ENCODE results near the gene RXRA. TPM values are rescaled to one million over a fixed set of nuclear protein-coding genes. Genes with fewer than 3 reads are reported as not detected.

Gene RXRA
- total RNA-seq, 1 donor = 26.4 TPM

DNA sequence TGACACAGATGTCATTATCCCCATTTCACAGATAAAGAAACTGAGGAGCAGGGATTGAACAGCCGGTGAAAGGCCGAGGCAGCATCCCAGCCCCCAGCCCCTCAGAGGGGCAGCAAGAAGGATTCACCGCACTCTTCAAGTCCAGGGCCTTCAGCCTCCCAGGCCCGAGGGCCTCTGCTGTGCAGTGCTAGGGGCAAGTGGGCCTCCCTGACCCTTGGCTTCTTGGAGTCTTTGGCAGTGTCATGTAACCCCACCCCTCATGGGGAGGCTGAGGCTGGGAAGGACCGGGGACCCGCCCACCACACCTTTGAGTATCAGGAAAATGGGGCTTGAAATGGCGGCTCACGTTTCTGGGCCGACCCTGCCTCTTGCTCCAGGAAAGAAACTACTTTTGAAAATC, 28.7 kb upstream of the RXRA start:
- Histone ChIP-seq H3K27ac (ENCODE audit: low read depth, low read length) (no peak overlapping the region), H3K4me3 (ENCODE audit: insufficient read depth, low read length) (no peak overlapping the region), H3K9me3 (ENCODE audit: low read depth, low read length) (no peaks in the 10 kb centered on the region), H3K79me2 (ENCODE audit: insufficient read depth, low read length) (no peaks in the 10 kb centered on the region), H3K4me2 (ENCODE audit: insufficient read depth, low read length) (no peak overlapping the region), H4K20me1 (ENCODE audit: insufficient read depth, low read length) (no peaks in the 10 kb centered on the region), H3K27me3 (ENCODE audit: insufficient read depth, low read length) (peaks cover 5% of the 10 kb centered on the region), H3K4me1 (ENCODE audit: insufficient read depth, low read length) (no peaks in the 10 kb centered on the region), H2AFZ (ENCODE audit: low read length) (no peak overlapping the region), H3K36me3 (ENCODE audit: insufficient read depth, low read length) (no peaks in the 10 kb centered on the region)
- TF ChIP-seq, protein P1, sequence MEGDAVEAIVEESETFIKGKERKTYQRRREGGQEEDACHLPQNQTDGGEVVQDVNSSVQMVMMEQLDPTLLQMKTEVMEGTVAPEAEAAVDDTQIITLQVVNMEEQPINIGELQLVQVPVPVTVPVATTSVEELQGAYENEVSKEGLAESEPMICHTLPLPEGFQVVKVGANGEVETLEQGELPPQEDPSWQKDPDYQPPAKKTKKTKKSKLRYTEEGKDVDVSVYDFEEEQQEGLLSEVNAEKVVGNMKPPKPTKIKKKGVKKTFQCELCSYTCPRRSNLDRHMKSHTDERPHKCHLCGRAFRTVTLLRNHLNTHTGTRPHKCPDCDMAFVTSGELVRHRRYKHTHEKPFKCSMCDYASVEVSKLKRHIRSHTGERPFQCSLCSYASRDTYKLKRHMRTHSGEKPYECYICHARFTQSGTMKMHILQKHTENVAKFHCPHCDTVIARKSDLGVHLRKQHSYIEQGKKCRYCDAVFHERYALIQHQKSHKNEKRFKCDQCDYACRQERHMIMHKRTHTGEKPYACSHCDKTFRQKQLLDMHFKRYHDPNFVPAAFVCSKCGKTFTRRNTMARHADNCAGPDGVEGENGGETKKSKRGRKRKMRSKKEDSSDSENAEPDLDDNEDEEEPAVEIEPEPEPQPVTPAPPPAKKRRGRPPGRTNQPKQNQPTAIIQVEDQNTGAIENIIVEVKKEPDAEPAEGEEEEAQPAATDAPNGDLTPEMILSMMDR (IDR thresholded peaks at IDR 0.05; ENCODE audit: extremely low read depth, low read depth, low read length) = no peak
- peak; percentile 11 for DNase-seq (ENCODE audit: insufficient read length, low spot score, missing footprints)

DNA sequence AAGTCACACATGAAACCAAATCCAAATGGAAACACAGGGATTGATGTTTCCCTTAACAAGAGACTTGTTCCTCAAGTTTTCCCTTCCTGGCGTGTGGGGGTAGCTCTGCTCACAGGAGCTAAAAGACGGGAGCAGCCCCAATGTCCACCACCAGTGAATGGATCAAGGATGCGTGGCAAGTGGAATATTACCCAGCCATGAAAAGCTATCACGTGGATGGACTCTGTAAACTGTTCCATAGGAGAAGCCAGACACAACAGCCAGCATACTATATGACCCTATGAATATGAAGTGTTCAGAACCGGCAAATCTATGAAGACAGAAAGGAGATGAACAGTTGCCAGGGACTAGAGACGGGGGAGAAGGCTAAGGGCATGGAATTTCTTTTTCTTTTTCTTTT, 28.3 kb upstream of the RXRA start:
- no peak overlapping the region for H2AFZ ChIP-seq (ENCODE audit: low read length)
- H3K27me3 ChIP-seq (ENCODE audit: insufficient read depth, low read length) = peaks cover 5% of the 10 kb centered on the region
- no peaks in the 10 kb centered on the region for H3K4me1 ChIP-seq (ENCODE audit: insufficient read depth, low read length)
- H3K4me2 ChIP-seq (ENCODE audit: insufficient read depth, low read length) = no peak overlapping the region
- no peaks in the 10 kb centered on the region for H3K36me3 ChIP-seq (ENCODE audit: insufficient read depth, low read length)
- H3K27ac ChIP-seq (ENCODE audit: low read depth, low read length) = no peak overlapping the region
- H4K20me1 ChIP-seq (ENCODE audit: insufficient read depth, low read length) = no peaks in the 10 kb centered on the region
- H3K79me2 ChIP-seq (ENCODE audit: insufficient read depth, low read length) = no peaks in the 10 kb centered on the region
- H3K4me3 ChIP-seq (ENCODE audit: insufficient read depth, low read length) = no peak overlapping the region
- DNase-seq (ENCODE audit: insufficient read length, low spot score, missing footprints) = peak; percentile 72
- H3K9me3 ChIP-seq (ENCODE audit: low read depth, low read length) = no peaks in the 10 kb centered on the region
- TF ChIP-seq, protein P1 (IDR thresholded peaks at IDR 0.05; ENCODE audit: extremely low read depth, low read depth, low read length) = no peak

DNA sequence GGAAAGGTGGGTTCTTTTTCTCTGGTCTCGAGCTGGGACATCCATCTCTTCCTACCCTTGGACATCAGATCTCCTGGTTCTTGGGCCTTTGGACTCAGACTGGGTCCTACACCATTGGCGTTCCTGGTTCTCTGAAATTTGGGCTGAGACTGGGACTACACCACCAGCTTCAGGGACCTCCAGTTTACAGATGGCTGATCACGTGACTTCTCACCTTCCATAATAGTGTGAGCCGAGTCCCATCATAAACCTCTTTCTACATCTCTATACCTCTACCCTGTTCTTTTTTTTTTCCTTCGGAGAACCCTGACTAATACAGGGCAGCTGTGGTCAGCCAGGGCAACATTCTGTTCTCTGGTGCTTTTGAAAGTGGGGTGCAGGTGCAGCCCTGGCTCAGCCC, 27.2 kb upstream of the RXRA start:
- no peaks in the 10 kb centered on the region for H3K36me3 ChIP-seq (ENCODE audit: insufficient read depth, low read length)
- peaks cover 5% of the 10 kb centered on the region for H3K27me3 ChIP-seq (ENCODE audit: insufficient read depth, low read length)
- no peak overlapping the region for H3K4me2 ChIP-seq (ENCODE audit: insufficient read depth, low read length)
- DNase-seq (ENCODE audit: insufficient read length, low spot score, missing footprints) = peak; percentile 61
- H3K79me2 ChIP-seq (ENCODE audit: insufficient read depth, low read length) = no peaks in the 10 kb centered on the region
- no peaks in the 10 kb centered on the region for H4K20me1 ChIP-seq (ENCODE audit: insufficient read depth, low read length)
- TF ChIP-seq, protein P1 (IDR thresholded peaks at IDR 0.05; ENCODE audit: extremely low read depth, low read depth, low read length) = no peak
- no peak overlapping the region for H2AFZ ChIP-seq (ENCODE audit: low read length)
- H3K4me1 ChIP-seq (ENCODE audit: insufficient read depth, low read length) = no peaks in the 10 kb centered on the region
- no peaks in the 10 kb centered on the region for H3K9me3 ChIP-seq (ENCODE audit: low read depth, low read length)
- H3K27ac ChIP-seq (ENCODE audit: low read depth, low read length) = no peak overlapping the region
- H3K4me3 ChIP-seq (ENCODE audit: insufficient read depth, low read length) = no peak overlapping the region

DNA sequence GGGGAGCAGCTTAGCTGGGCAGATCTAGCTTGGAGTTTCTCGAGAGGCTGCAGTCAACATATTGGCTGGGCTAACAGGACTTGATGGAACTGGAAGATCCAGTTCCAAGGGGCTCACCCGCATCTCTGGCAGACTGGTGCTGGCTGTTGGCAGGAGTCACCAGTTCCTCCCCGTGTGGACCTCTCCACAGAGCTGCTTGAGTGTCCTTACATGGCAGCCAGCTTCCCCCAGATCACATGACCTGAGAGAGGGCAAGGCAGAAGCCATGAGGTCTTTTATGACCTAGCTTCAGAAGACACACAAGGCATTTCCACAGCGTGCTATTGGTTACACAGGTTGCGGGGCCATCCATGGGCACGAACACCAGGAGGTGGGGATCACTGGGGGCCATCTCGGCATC, 26.4 kb upstream of the RXRA start:
- Histone ChIP-seq H3K4me2 (ENCODE audit: insufficient read depth, low read length) (no peak overlapping the region), H4K20me1 (ENCODE audit: insufficient read depth, low read length) (no peaks in the 10 kb centered on the region), H3K9me3 (ENCODE audit: low read depth, low read length) (no peaks in the 10 kb centered on the region), H2AFZ (ENCODE audit: low read length) (no peak overlapping the region), H3K27me3 (ENCODE audit: insufficient read depth, low read length) (peaks cover 5% of the 10 kb centered on the region), H3K4me3 (ENCODE audit: insufficient read depth, low read length) (no peak overlapping the region), H3K79me2 (ENCODE audit: insufficient read depth, low read length) (no peaks in the 10 kb centered on the region), H3K27ac (ENCODE audit: low read depth, low read length) (no peak overlapping the region), H3K36me3 (ENCODE audit: insufficient read depth, low read length) (no peaks in the 10 kb centered on the region), H3K4me1 (ENCODE audit: insufficient read depth, low read length) (no peaks in the 10 kb centered on the region)
- TF ChIP-seq, protein P1 (IDR thresholded peaks at IDR 0.05; ENCODE audit: extremely low read depth, low read depth, low read length) = no peak
- DNase-seq (ENCODE audit: insufficient read length, low spot score, missing footprints) = peak; percentile 50
